GM19372 (cell line): ENCODE results near the gene IMMP2L.
A peak's percentile ranks its signal among the peaks of the same experiment; 100 is the strongest.
"Not testable (repeated sequence)": the region's sequence is repeated elsewhere in the genome, so short reads cannot be mapped to it uniquely, and the experiment has no call there.

ENCODE experiments used
- ATAC-seq: cut with Tn5 transposase; IDR thresholded peaks from one replicate; pipeline ENCODE4 v1.9.1; 2021; ENCODE audit warnings: mild to moderate bottlenecking, low read depth, moderate library complexity; ENCODE audit not compliant: unreplicated experiment

Gene IMMP2L

GRCh38 chr7:111290419-111290818, 271.9 kb downstream of the IMMP2L start:
- no peak for ATAC-seq

- not testable (repeated sequence) for ATAC-seq
These were observed 273.9 kb downstream of the IMMP2L start for GRCh38 chr7:111288441-111288840.

- ATAC-seq = no peak
These were observed 279.7 kb downstream of the IMMP2L start for GRCh38 chr7:111282626-111283025.

- no peak for ATAC-seq
These were observed 287.4 kb downstream of the IMMP2L start for GRCh38 chr7:111274857-111275256.

GRCh38 chr7:111272092-111272491, 290.2 kb downstream of the IMMP2L start:
- ATAC-seq = no peak

- not testable (repeated sequence) for ATAC-seq
These were observed 291.5 kb downstream of the IMMP2L start for GRCh38 chr7:111270794-111271193.

- no peak for ATAC-seq
These were observed 293.4 kb downstream of the IMMP2L start for GRCh38 chr7:111268941-111269340.

GRCh38 chr7:111266613-111267012, 295.7 kb downstream of the IMMP2L start:
- no peak for ATAC-seq

GRCh38 chr7:111265394-111265793, 296.9 kb downstream of the IMMP2L start:
- no peak for ATAC-seq

GRCh38 chr7:111264981-111265380, 297.3 kb downstream of the IMMP2L start:
- no peak for ATAC-seq

GRCh38 chr7:111264111-111264868, 298.0 kb downstream of the IMMP2L start:
- no peak for ATAC-seq

- no peak for ATAC-seq
These were observed 299.8 kb downstream of the IMMP2L start for GRCh38 chr7:111262293-111263116.

- no peak for ATAC-seq
These were observed 300.8 kb downstream of the IMMP2L start for GRCh38 chr7:111261496-111261895.

GRCh38 chr7:111259991-111260390, 302.3 kb downstream of the IMMP2L start:
- ATAC-seq = no peak

- ATAC-seq = no peak
These were observed 305.9 kb downstream of the IMMP2L start for GRCh38 chr7:111256391-111256790.

GRCh38 chr7:111255576-111255975, 306.7 kb downstream of the IMMP2L start:
- no peak for ATAC-seq

- not testable (repeated sequence) for ATAC-seq
These were observed 310.9 kb downstream of the IMMP2L start for GRCh38 chr7:111251365-111251764.

GRCh38 chr7:111249807-111250206, 312.5 kb downstream of the IMMP2L start:
- not testable (repeated sequence) for ATAC-seq

- ATAC-seq = no peak
These were observed 320.0 kb downstream of the IMMP2L start for GRCh38 chr7:111242141-111242755.

GRCh38 chr7:111240371-111240770, 321.9 kb downstream of the IMMP2L start:
- ATAC-seq = peak; percentile 71

GRCh38 chr7:111239437-111239836, 322.9 kb downstream of the IMMP2L start:
- no peak for ATAC-seq
